Jurkat, Clone E6-1 (cell line): Measurements from ENCODE around the gene APP.
"Not testable (repeated sequence)": the region's sequence is repeated elsewhere in the genome, so short reads cannot be mapped to it uniquely, and the experiment has no call there.

Experiments used
- DNase-seq: peaks from one replicate; pipeline ENCODE4 v3.0.0-alpha.2; 2011; ENCODE audit warnings: low read depth, low spot score
- H3K4me3 ChIP-seq: 2 replicates; pipeline ENCODE4 v1.5.1; 2011; ENCODE audit warnings: mild to moderate bottlenecking, low read length, control low read depth, moderate library complexity

The APP gene

GRCh38 chr21:26043891-26044290 is 126.7 kb downstream of the APP start:
- DNase-seq: no peak
- H3K4me3 ChIP-seq: no peak overlapping the region

- no peak overlapping the region for H3K4me3 ChIP-seq
- DNase-seq: no peak
Measured at GRCh38 chr21:26042181-26042876, 128.2 kb downstream of the APP start.

GRCh38 chr21:26041431-26042180 is 129.0 kb downstream of the APP start:
- H3K4me3 ChIP-seq: no peak overlapping the region
- no peak for DNase-seq

- H3K4me3 ChIP-seq: no peak overlapping the region
- DNase-seq: no peak
Measured at GRCh38 chr21:26036916-26037315, 133.7 kb downstream of the APP start.

- no peak for DNase-seq
Measured at GRCh38 chr21:26032263-26032662, 138.3 kb downstream of the APP start.

GRCh38 chr21:26028183-26028582 is 142.4 kb downstream of the APP start:
- DNase-seq: no peak
- H3K4me3 ChIP-seq: no peak overlapping the region

More at GRCh38 chr21:26032263-26032662, 138.3 kb downstream of the APP start:
- no peak overlapping the region for H3K4me3 ChIP-seq

- DNase-seq: no peak
- no peak overlapping the region for H3K4me3 ChIP-seq
Measured at GRCh38 chr21:26027696-26028095, 142.9 kb downstream of the APP start.

- H3K4me3 ChIP-seq: no peak overlapping the region
- DNase-seq: no peak
Measured at GRCh38 chr21:26025536-26026512, 144.7 kb downstream of the APP start.

GRCh38 chr21:26023406-26023805 is 147.2 kb downstream of the APP start:
- H3K4me3 ChIP-seq, DNase-seq: not testable (repeated sequence)

- DNase-seq, H3K4me3 ChIP-seq: not testable (repeated sequence)
Measured at GRCh38 chr21:26022598-26023337, 147.8 kb downstream of the APP start.

GRCh38 chr21:26020510-26020909 is 150.1 kb downstream of the APP start:
- no peak overlapping the region for H3K4me3 ChIP-seq
- no peak for DNase-seq

- no peak for DNase-seq
- no peak overlapping the region for H3K4me3 ChIP-seq
Measured at GRCh38 chr21:26020081-26020480, 150.5 kb downstream of the APP start.

GRCh38 chr21:26019236-26019635 is 151.3 kb downstream of the APP start:
- H3K4me3 ChIP-seq: no peak overlapping the region
- DNase-seq: no peak

- H3K4me3 ChIP-seq: no peak overlapping the region
- no peak for DNase-seq
Measured at GRCh38 chr21:26013970-26014369, 156.6 kb downstream of the APP start.

GRCh38 chr21:26012482-26012881 is 158.1 kb downstream of the APP start:
- not testable (repeated sequence) for H3K4me3 ChIP-seq, DNase-seq

GRCh38 chr21:26011292-26011940 is 159.2 kb downstream of the APP start:
- DNase-seq: no peak
- no peak overlapping the region for H3K4me3 ChIP-seq

- H3K4me3 ChIP-seq: no peak overlapping the region
- DNase-seq: no peak
Measured at GRCh38 chr21:26007951-26008498, 162.5 kb downstream of the APP start.

GRCh38 chr21:26005464-26005863 is 165.1 kb downstream of the APP start:
- no peak for DNase-seq
- no peak overlapping the region for H3K4me3 ChIP-seq
